Ishikawa (cell line): Measurements from ENCODE around the gene SNRNP48.

Experiments used
- EP300 ChIP-seq: IDR thresholded peaks from 2 replicates; pipeline ENCODE4 v1.6.1; 2012; ENCODE audit warnings: borderline replicate concordance
- FOXM1 ChIP-seq: IDR thresholded peaks from 2 replicates; pipeline ENCODE4 v1.6.1; 2012; ENCODE audit warnings: low read depth, borderline replicate concordance
- REST ChIP-seq: IDR thresholded peaks from 2 replicates; pipeline ENCODE4 v1.6.1; 2012; ENCODE audit warnings: low read depth, mild to moderate bottlenecking
- TAF1 ChIP-seq: IDR thresholded peaks from 2 replicates; pipeline ENCODE4 v1.6.1; 2012; ENCODE audit warnings: low read depth, mild to moderate bottlenecking
- TCF12 ChIP-seq: IDR thresholded peaks from 2 replicates; pipeline ENCODE4 v1.6.1; 2012; ENCODE audit warnings: low read depth
- YY1 ChIP-seq: IDR thresholded peaks from 2 replicates; pipeline ENCODE4 v1.6.1; 2012; ENCODE audit warnings: low read depth

GRCh38 chr6:7640607-7641577 lies 50.9 kb downstream of the SNRNP48 start:
- TF ChIP-seq EP300 (no peak), REST (no peak), FOXM1 (no peak), TAF1 (no peak), TCF12 (no peak), YY1 (no peak)
